ENCODE measurements around the gene TSBP1.
A peak's percentile ranks its signal among the peaks of the same experiment; 100 is the strongest.
"Not testable (repeated sequence)": the region's sequence is repeated elsewhere in the genome, so short reads cannot be mapped to it uniquely, and the experiment has no call there.

TSBP1 gene

GRCh38 chr6:32271429-32271828, 100.3 kb downstream of the TSBP1 start:
- DNase-seq, result no peak

- DNase-seq, result not testable (repeated sequence)
Measured at GRCh38 chr6:32268459-32268858, 103.2 kb downstream of the TSBP1 start.

GRCh38 chr6:32267035-32267434, 104.7 kb downstream of the TSBP1 start:
- DNase-seq, result no peak

GRCh38 chr6:32257262-32257661, 114.4 kb downstream of the TSBP1 start:
- DNase-seq, result not testable (repeated sequence)

- peak; percentile 75 for DNase-seq
Measured at GRCh38 chr6:32255199-32256153, 116.2 kb downstream of the TSBP1 start.

- no peak for DNase-seq
Measured at GRCh38 chr6:32254761-32255198, 116.9 kb downstream of the TSBP1 start.

- DNase-seq, result no peak
Measured at GRCh38 chr6:32252331-32253009, 119.2 kb downstream of the TSBP1 start.

GRCh38 chr6:32249262-32249661, 122.4 kb downstream of the TSBP1 start:
- DNase-seq, result no peak

- no peak for DNase-seq
Measured at GRCh38 chr6:32247401-32247800, 124.3 kb downstream of the TSBP1 start.

GRCh38 chr6:32244946-32245398, 126.7 kb downstream of the TSBP1 start:
- DNase-seq, result peak; percentile 65

GRCh38 chr6:32244270-32244669, 127.4 kb downstream of the TSBP1 start:
- DNase-seq, result no peak

Data from stimulated activated CD4-positive, alpha-beta T cell treated with anti-CD3 and anti-CD28 coated beads, Interleukin-1b, Interleukin-23, amount 100 ng/mL, for 48 hours (primary cell).